Activated T-cell treated with anti-CD3 and anti-CD28 coated beads, Interleukin-2, amount 50 U/mL, for 24 hours (primary cell): ENCODE data around the gene ZNF385B.

ENCODE experiments used
- DNase-seq: peaks from one replicate; pipeline ENCODE4 v3.0.0-alpha.2; 2020
- H3K27ac Mint-ChIP-seq: 2 replicates; pipeline ENCODE4 v1.8.0; 2020; ENCODE audit warnings: mild to moderate bottlenecking, mixed read lengths
- H3K27me3 Mint-ChIP-seq: 2 replicates; pipeline ENCODE4 v1.8.0; 2020; ENCODE audit warnings: mixed read lengths
- H3K36me3 Mint-ChIP-seq: 2 replicates; pipeline ENCODE4 v1.8.0; 2020; ENCODE audit warnings: low read depth, mixed read lengths
- H3K4me1 Mint-ChIP-seq: 2 replicates; pipeline ENCODE4 v1.8.0; 2020; ENCODE audit warnings: low read depth, mixed read lengths
- H3K4me3 Mint-ChIP-seq: 2 replicates; pipeline ENCODE4 v1.8.0; 2020; ENCODE audit warnings: mild to moderate bottlenecking, moderate library complexity, mixed read lengths
- H3K9me3 Mint-ChIP-seq: 2 replicates; pipeline ENCODE4 v1.8.0; 2020; ENCODE audit warnings: mixed read lengths

Gene ZNF385B

GRCh38 chr2:179875864-179876263 lies 14.5 kb upstream of the ZNF385B start:
- H3K4me3 Mint-ChIP-seq: no peak overlapping the region
- H3K4me1 Mint-ChIP-seq: no peaks in the 10 kb centered on the region

DNA sequence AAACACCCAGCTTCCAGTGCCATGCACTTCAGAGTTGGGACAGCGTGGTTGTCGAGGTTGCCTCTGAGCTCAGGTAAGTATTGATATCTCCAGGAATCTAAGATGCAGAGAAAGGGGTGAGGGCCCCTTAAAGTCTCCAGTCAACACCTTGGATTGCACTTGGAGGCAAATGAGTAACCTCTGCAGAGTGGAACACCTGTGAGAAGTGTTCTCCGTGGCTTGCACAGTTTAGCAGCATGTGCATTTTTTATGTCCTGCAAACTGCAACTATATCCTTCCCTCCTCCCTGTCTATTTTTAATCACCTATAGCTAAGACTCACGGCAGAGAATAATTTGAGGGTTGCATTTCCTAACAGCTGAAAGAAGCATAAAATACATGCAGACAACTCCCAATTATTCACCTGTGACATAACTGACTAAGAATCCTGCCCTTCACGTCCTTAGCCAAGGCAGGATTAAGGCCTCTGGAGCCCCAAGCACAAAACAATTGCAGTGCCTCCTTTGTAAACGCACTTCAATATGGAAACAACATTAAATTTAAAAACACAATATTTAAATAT lies 1.6 kb upstream of the ZNF385B start:
- H3K27ac Mint-ChIP-seq: no peak overlapping the region
- no peak for DNase-seq
- H3K9me3 Mint-ChIP-seq: no peaks in the 10 kb centered on the region

More at GRCh38 chr2:179875864-179876263, 14.5 kb upstream of the ZNF385B start:
- H3K27me3 Mint-ChIP-seq: peaks cover 15% of the 10 kb centered on the region
- H3K9me3 Mint-ChIP-seq: no peaks in the 10 kb centered on the region
- no peaks in the 10 kb centered on the region for H3K36me3 Mint-ChIP-seq
- no peak for DNase-seq
- no peak overlapping the region for H3K27ac Mint-ChIP-seq

GRCh38 chr2:179861027-179861415 lies 391 bp downstream of the ZNF385B start:
- H3K27me3 Mint-ChIP-seq: peaks cover 60% of the 10 kb centered on the region
- no peak overlapping the region for H3K4me3 Mint-ChIP-seq
- DNase-seq: peak; percentile 29
- H3K9me3 Mint-ChIP-seq: no peaks in the 10 kb centered on the region
- no peaks in the 10 kb centered on the region for H3K36me3 Mint-ChIP-seq
- no peak overlapping the region for H3K27ac Mint-ChIP-seq
- H3K4me1 Mint-ChIP-seq: peaks cover 13% of the 10 kb centered on the region

More for the DNA sequence above, 1.6 kb upstream of the ZNF385B start:
- H3K36me3 Mint-ChIP-seq: no peaks in the 10 kb centered on the region
- H3K4me1 Mint-ChIP-seq: peaks cover 13% of the 10 kb centered on the region
- peaks cover 54% of the 10 kb centered on the region for H3K27me3 Mint-ChIP-seq
- H3K4me3 Mint-ChIP-seq: no peak overlapping the region

DNA sequence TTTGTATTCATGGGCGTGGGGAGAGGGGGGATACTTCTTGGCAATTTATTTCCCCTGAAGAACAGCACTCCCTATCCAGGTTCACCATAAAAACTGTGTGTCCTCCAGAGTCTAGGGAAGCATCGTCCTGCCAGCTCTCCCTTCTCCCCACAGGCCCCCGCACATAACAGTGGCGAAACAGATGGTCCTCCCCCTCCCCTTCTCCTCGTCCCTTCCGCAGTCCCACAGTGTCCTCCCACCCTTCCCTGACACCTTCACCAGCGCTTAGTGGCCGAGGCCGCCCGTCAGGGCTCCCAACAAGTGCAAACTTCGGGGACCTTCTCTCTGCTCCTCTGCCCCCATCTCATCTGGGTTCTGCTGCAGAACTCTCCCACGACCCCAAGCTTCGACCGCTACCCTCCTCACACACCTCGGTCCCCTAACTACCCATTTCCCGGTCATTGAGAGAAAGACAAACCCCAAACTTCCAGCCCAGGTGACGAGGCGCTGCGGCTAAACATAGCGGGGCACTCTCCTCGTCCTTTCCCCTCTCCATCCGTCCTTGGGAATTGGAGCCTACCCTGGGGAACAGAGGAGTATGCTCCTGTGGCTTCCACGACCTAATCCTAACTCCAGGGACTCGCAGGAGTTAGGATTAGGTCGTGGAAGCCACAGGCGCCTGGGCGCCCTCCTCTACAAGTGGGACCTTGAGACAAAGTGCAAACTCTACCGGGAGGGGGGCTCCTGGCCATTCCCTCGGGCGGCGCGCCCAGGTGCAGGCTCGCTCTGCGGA lies 971 bp downstream of the ZNF385B start:
- Mint-ChIP-seq H3K36me3 (no peaks in the 10 kb centered on the region), H3K27me3 (peaks cover 58% of the 10 kb centered on the region), H3K4me1 (peaks cover 13% of the 10 kb centered on the region), H3K4me3 (peak overlapping the region; percentile 28), H3K9me3 (no peaks in the 10 kb centered on the region), H3K27ac (no peak overlapping the region)
- peak; percentile 27 for DNase-seq

- no peaks in the 10 kb centered on the region for H3K36me3 Mint-ChIP-seq
- no peak overlapping the region for H3K27ac Mint-ChIP-seq
- DNase-seq: no peak
- H3K27me3 Mint-ChIP-seq: peaks cover 66% of the 10 kb centered on the region
- peaks cover 13% of the 10 kb centered on the region for H3K4me1 Mint-ChIP-seq
- no peak overlapping the region for H3K4me3 Mint-ChIP-seq
- H3K9me3 Mint-ChIP-seq: no peaks in the 10 kb centered on the region
Observed at GRCh38 chr2:179859523-179859922, 1.9 kb downstream of the ZNF385B start.

DNA sequence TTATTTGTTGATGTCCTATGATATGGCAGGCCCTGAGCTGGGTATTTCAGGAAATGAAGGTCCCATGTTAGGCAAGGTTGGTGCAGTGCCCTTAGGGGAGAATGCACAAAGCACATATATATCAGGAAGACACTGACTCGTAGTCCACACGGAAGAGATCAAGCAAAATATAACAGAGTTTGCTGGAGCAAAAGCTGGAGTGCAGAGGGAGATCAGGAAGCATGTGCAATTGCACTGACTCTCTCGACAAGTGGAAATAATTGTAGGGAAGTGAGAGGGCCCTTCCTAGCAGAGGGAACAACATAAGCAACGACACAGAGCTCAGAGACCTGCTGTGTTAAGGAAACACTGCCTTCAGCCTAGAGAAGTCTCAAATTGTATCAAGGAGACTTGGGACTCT lies 4.2 kb downstream of the ZNF385B start:
- Mint-ChIP-seq H3K9me3 (no peaks in the 10 kb centered on the region), H3K4me1 (peaks cover 13% of the 10 kb centered on the region), H3K4me3 (no peak overlapping the region), H3K27ac (no peak overlapping the region), H3K36me3 (no peaks in the 10 kb centered on the region), H3K27me3 (peaks cover 51% of the 10 kb centered on the region)
- no peak for DNase-seq

DNA sequence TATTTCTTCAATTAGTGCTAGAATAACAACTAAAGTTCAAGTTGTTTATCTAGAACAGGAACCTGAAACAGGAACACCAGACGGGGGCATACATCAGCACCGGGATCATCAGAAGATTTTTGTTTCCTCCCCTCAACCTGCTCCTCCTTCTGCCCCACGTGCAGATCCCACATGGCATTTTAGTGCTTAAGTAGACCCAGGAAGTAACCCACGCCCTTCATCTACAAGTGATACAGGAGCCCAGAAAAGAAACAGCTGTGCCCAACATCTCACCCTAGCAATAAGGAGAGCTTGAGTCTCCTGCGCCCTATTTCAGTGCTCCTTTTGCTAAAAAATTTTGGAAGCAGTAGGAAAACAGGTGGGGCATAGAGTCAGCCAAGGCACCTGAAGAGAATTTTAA lies 5.2 kb downstream of the ZNF385B start:
- DNase-seq: no peak
- Mint-ChIP-seq H3K9me3 (no peaks in the 10 kb centered on the region), H3K4me1 (peaks cover 8% of the 10 kb centered on the region), H3K27ac (no peak overlapping the region), H3K36me3 (no peaks in the 10 kb centered on the region), H3K4me3 (no peak overlapping the region), H3K27me3 (peaks cover 47% of the 10 kb centered on the region)

GRCh38 chr2:179855673-179856072 lies 5.7 kb downstream of the ZNF385B start:
- peaks cover 47% of the 10 kb centered on the region for H3K27me3 Mint-ChIP-seq
- H3K36me3 Mint-ChIP-seq: no peaks in the 10 kb centered on the region
- H3K27ac Mint-ChIP-seq: no peak overlapping the region
- peaks cover 8% of the 10 kb centered on the region for H3K4me1 Mint-ChIP-seq
- no peak for DNase-seq
- H3K4me3 Mint-ChIP-seq: no peak overlapping the region
- H3K9me3 Mint-ChIP-seq: no peaks in the 10 kb centered on the region

DNA sequence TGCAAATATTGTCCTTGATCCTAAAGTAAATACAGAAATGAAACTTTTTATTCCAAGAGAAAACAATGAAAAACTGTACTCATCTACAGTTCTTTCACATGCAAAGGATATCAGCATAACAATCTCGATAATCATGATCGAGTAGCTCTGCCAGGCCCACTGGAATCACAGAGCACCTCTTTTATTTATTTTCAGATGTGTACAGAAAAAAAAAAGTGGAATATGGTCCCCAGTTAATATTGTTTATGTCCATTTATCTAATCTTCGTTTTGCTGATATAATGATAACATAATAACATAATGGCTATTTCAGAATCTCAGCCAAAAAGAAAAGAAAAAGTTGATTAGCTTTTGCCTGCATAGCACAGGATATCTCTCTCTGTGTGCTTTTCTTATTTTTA lies 6.5 kb downstream of the ZNF385B start:
- peaks cover under 1% of the 10 kb centered on the region for H3K4me1 Mint-ChIP-seq
- H3K4me3 Mint-ChIP-seq: no peak overlapping the region
- no peaks in the 10 kb centered on the region for H3K36me3 Mint-ChIP-seq
- H3K27me3 Mint-ChIP-seq: peaks cover 39% of the 10 kb centered on the region
- no peaks in the 10 kb centered on the region for H3K9me3 Mint-ChIP-seq
- H3K27ac Mint-ChIP-seq: no peak overlapping the region
- no peak for DNase-seq

DNA sequence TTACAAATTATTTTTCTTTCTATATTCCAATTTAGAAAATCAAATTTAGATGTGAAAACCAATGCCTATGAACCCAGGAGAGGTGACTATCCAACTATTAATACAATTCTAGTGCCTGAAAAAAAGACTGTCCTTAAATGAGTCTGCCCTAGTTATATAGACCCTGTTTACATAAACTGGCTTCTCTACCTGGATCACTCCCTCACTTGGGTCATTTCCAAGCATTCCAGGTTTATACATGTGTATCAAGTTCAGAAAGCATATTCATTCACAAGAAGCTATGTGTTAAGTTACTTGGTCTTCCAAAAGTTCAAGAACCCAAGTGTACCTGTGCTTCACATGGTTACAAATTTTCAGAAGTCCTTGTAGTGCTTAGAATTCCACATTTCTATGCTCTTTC lies 8.3 kb downstream of the ZNF385B start:
- Mint-ChIP-seq H3K27ac (no peak overlapping the region), H3K4me1 (no peaks in the 10 kb centered on the region), H3K27me3 (peaks cover 33% of the 10 kb centered on the region), H3K36me3 (no peaks in the 10 kb centered on the region), H3K4me3 (no peak overlapping the region), H3K9me3 (no peaks in the 10 kb centered on the region)
- DNase-seq: no peak

DNA sequence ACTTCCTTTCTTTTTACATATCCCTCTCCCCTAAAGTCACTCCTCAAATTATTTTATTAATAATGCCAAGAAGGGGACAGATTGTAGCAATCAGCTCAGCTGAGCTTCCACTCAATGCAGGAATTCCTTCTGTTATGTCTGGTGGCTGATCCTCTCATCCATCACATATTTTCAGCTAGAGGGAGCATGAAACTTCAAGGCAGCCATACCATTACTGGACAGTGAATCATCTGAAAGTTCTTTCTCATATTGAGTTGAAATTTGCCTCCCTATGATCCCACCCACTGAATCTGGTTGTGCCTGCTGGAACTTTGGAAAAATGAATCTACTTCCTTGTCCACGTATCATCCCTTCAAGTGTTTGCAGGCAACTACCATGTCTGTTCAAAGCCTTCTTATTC lies 11.2 kb downstream of the ZNF385B start:
- Mint-ChIP-seq H3K4me1 (no peaks in the 10 kb centered on the region), H3K27me3 (peaks cover 16% of the 10 kb centered on the region), H3K27ac (no peak overlapping the region), H3K9me3 (no peaks in the 10 kb centered on the region), H3K36me3 (no peaks in the 10 kb centered on the region), H3K4me3 (no peak overlapping the region)
- DNase-seq: no peak

DNA sequence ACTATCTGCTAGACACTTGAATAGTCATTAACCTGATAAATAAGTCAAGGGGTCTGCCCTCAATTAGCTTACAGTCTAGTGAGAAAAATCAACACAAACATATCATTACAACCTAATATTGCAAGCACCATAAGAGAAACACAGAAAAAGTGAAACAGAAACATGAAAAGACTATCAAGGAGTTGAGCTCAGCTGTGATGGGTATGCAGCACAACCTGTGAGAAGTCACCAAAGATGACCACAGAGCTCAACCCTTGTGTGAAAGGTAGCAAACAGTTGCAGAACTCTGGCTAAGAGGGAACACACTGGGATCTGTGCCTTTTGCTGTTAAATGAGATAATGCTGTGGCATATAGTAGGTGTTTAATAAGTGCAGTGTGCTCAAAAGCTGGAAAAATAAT lies 11.7 kb downstream of the ZNF385B start:
- Mint-ChIP-seq H3K4me3 (no peak overlapping the region), H3K4me1 (no peaks in the 10 kb centered on the region), H3K27me3 (peaks cover 12% of the 10 kb centered on the region), H3K27ac (no peak overlapping the region), H3K9me3 (no peaks in the 10 kb centered on the region), H3K36me3 (no peaks in the 10 kb centered on the region)
- no peak for DNase-seq

GRCh38 chr2:179843541-179843940 lies 17.9 kb downstream of the ZNF385B start:
- DNase-seq: no peak
- H3K4me3 Mint-ChIP-seq: no peak overlapping the region
- peaks cover 7% of the 10 kb centered on the region for H3K27me3 Mint-ChIP-seq
- H3K9me3 Mint-ChIP-seq: no peaks in the 10 kb centered on the region
- no peaks in the 10 kb centered on the region for H3K36me3 Mint-ChIP-seq
- H3K27ac Mint-ChIP-seq: no peak overlapping the region
- H3K4me1 Mint-ChIP-seq: no peaks in the 10 kb centered on the region

GRCh38 chr2:179842498-179843153 lies 18.8 kb downstream of the ZNF385B start:
- H3K36me3 Mint-ChIP-seq: no peaks in the 10 kb centered on the region
- no peaks in the 10 kb centered on the region for H3K4me1 Mint-ChIP-seq
- DNase-seq: no peak
- no peak overlapping the region for H3K4me3 Mint-ChIP-seq
- H3K27ac Mint-ChIP-seq: no peak overlapping the region
- no peaks in the 10 kb centered on the region for H3K9me3 Mint-ChIP-seq
- H3K27me3 Mint-ChIP-seq: peaks cover 7% of the 10 kb centered on the region

GRCh38 chr2:179840840-179841239 lies 20.6 kb downstream of the ZNF385B start:
- no peaks in the 10 kb centered on the region for H3K36me3 Mint-ChIP-seq
- peaks cover 7% of the 10 kb centered on the region for H3K27me3 Mint-ChIP-seq
- no peak for DNase-seq
- H3K27ac Mint-ChIP-seq: no peak overlapping the region
- no peaks in the 10 kb centered on the region for H3K4me1 Mint-ChIP-seq
- no peak overlapping the region for H3K4me3 Mint-ChIP-seq
- no peaks in the 10 kb centered on the region for H3K9me3 Mint-ChIP-seq
